GM18508 (cell line): ENCODE data around the gene WDR27.

Experiments
- ATAC-seq: cut with Tn5 transposase; IDR thresholded peaks from one replicate; pipeline ENCODE4 v1.9.1; 2021; ENCODE audit warnings: moderate number of reproducible peaks; ENCODE audit not compliant: insufficient read depth, unreplicated experiment

Gene WDR27

DNA sequence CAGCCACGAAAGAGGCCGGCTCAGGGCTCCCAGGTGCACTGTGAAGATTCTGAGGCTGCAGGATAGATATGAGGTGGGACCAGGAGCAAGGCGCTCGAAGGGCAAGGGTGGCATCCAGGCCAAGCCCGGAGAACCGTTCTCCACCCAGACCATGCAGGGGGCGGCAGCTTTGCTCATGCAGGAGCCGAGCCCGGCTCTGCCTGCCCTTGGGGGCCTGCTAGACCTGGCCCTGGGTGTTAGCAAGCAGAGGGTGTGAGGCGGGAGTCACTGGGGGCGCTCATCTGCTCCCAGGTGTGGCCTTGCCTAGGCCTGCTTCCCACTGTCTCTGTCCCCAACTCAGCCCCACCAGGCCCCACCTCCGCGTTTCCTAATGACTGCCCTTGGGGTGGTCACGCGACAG, 59.4 kb downstream of the WDR27 start:
- ATAC-seq: no peak

DNA sequence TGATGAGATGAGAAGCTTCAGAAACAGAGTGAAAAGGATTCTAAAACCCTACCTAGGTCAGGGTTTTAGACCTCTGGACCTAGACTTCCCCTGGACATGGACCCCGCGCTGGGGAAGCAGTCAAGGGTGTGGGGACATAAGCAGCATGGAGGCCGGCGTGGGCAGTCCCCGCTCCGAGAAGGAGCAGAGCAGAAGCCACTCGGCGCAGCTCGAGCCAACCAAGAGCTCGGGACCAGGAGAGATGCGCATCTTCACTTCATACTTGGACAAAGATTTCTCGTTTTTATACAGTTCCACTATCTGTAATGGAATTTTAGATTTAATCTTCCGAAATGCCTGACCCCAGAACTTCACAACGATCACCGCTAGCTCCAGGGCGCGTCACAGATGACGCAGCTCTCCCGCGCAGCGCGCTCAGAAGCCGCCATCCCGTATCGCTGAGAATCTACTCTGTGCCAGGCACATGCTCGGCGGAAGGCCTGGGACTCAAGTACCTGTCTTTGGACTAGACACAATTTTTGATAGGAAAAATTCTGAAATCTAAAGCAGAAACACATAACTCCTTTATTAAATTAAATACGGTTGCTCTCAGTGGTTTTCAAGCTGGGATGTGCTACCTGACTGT, 60.3 kb downstream of the WDR27 start:
- ATAC-seq: no peak

DNA sequence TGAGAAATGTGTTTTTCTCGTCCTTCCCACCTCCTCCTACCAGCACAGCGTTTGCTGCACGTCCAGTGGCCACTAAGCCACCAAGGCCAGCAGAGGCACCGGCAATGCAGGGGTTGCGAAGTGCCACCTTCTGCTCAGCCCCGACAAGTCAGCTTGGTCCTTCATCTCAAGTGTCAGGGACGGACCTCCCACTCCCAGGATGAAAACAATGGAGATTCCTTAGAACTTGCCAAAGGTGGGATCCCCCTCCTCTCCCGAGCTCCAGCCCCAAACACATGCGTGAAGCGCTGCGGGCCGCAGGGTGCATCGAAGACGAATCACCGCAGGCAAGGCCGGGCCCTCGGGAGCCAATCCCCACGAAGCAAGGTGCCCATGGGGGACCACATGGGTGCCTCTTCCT, 60.8 kb downstream of the WDR27 start:
- ATAC-seq: no peak

DNA sequence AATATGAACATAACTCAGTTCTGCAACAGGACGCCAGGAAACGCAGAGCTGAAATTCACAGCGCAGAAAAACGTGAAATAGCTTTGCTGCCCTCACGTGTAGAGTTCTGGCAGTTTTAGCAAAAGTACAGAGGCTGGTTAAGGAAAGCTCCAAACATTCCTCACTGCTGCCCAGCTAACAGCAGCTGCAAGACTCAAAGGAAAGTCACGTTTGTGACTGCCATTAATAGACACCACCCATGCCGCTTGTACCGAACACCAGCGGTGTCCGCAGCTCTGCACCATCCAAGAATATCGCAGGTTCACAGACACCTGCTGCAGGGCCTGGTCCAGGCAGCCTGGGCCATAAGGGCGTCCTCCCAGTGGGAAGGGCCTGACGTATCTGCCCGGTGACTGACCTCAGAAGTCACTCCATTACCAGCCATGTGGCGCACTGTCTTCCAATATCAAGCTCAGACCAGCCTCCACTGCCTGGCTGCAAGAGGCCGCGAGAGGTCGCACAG, 61.4 kb downstream of the WDR27 start:
- ATAC-seq: no peak

DNA sequence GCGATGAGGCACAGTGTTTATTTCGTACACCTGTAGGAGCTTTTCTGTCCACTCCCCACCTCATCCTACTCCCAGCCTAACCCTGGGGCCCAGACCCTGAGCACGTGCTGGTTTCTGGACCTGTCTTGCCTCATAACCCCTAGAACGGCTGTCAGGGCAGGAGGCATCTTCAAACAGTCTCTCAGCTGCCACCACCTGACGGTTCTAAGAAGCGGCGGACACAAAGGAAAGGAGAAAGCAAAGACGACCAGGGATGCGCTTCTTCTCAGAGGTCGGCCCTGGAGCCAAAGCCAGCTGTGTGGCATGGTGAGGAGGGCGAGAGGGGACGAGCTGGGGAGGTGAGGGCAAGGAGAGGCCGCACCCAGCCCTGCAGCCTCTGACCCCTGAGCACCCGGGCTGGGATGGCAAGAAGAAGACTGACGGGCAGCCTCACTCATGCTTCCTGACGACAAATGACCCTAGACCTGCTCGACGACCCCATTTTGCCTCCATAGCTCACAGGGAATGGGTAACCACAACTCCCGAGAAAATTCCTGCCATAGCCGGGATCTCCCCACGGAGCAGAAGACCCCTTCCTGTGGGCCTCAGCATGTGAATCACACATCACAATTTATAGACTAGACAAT, 62.1 kb downstream of the WDR27 start:
- ATAC-seq: no peak

DNA sequence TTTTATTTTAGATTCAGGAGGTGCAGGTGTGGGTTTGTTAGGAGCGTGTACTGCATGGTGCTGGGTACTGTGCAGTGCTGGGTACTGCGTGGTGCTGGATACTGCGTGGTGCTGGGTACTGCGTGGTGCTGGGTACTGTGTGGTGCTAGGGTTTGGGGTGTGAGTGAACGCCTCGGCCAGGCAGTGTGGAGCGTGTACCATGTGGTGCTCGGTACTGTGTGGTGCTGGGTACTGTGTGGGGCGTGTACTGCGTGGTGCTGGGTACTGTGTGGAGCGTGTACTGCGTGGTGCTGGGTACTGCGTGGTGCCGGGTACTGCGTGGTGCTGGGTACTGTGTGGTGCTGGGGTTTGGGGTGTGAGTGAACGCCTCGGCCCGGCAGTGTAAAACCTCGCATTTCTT, 62.9 kb downstream of the WDR27 start:
- no peak for ATAC-seq

DNA sequence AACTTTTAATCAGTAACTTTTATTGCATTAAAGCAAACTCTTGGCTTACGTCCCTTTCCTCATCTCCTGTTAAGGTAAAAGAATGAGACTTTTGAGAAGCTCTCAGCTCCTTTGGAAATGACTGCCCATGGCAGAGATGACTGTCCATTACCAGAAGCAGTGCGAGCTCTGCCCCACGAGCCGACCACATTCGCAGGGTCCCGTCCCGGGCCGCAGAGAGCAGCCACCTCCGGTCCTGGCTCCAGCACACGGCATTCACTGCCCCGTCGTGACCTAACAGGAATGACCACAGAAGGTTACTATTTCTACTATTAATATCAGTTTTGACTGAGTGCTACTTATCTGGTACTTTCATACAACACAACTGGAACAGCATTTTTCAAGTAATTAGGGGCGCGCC, 63.4 kb downstream of the WDR27 start:
- ATAC-seq: no peak

DNA sequence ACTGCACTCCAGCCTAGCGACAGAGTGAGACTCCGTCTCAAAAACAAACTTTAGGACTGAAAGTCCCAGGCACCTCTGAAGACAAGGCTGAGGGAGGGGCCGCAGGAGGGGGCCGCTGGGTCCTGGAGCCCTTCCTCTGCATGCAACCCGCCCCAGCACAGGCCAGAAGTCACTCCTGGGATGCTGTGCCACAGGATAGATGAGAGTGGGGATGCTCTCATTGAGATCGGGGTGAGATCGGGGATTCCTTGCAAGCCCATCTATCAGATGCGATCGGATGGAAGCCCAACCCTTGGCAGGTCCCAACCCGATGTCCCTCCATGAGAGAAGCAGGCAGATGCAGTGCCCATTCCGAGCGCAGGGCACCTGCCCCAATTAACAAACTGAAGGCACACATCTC, 66.5 kb downstream of the WDR27 start:
- no peak for ATAC-seq

DNA sequence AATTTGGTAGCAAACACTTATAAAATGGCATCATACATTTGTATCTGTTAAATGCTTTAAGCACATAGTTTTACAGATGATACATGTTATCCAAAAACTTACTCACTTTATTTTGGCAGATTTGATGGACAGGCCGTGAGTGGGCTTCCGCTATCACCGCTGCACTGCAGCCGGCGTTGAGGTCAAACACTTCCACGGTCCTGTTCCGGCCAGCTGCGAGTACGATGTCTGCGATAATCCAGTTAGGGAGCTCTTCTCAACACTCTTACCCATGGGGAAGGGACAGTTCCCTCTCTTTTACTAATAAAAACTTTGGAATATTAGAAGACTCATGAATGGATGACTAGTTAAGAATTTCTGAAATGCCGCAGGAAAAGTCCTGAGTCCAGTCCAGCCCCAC, 69.0 kb downstream of the WDR27 start:
- no peak for ATAC-seq

DNA sequence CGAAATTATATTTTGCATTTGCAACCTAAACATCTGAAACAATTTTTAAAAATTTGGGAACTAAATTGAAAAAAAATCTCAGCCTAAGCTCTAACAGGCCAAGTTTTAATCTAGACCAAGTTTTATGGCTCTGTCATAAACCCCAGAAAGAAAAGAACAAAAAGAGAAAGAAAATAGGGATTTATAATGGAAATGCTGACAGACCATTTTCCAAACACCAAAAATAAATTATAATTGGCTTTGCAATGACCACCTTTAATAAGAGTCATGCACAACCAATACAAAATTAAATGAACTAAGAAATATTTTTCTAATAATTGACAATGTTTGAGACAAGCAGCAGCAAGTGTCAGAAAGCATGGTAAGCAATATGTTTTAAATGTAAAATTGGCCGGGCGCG, 72.6 kb downstream of the WDR27 start:
- no peak for ATAC-seq

DNA sequence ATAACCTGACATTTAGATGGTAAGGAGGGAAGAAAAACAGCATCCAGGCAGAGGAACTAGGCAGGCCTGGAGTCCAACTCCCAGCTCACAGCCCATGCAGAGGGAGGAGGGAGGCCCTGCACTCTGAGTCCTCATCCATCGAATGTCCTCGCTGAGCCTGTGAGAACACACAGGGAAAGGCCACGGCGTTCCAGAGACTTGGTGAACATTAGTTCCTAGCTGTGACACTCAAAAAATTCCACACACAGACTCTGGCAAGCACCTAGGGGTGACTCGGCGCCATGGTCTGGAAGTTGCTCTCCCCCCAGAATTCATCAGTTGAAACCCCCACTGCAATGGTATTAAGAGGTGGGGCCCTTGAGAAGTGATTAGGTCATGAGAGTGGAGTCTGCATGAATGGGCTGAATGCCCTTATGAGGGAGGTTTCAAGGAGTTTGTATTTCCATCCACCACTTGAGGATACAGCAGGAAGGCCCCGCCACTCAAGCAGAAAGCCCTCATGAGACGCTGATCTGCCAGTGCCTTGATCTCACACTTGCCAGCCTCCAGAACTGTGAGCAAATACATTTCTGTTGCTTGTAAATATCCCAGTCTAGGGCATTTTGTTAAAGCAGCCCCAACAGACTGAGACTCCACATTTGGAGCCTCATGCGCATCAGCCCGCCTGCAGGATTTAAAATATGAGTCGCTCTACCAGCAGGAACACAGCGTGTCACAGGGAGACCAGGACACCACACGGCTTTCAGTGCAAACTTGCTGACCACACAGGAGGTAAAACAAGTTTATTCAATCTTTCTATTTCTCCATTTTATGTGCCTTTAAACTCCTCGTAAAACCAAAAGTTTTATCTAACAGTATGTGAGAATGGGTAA, 73.9 kb downstream of the WDR27 start:
- ATAC-seq: no peak

DNA sequence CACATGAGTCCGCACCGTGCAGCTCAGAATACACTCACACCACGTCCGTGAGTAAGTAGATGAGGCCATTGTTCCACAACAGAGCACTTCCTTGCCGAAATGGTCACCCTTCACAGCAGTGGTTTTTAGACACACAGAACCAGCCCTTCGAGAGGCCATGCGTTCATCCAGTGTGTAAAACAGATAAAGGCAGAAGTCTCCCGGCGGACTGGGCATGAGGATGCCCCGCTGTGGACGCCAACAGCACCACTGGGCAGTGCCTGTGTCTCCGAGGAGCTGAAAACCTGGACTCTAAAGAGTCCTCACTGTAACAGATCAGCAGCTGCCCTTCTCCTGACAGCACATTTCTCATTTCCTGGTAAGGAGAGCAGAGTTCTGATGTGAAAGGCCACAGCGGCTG, 75.2 kb downstream of the WDR27 start:
- ATAC-seq: no peak

DNA sequence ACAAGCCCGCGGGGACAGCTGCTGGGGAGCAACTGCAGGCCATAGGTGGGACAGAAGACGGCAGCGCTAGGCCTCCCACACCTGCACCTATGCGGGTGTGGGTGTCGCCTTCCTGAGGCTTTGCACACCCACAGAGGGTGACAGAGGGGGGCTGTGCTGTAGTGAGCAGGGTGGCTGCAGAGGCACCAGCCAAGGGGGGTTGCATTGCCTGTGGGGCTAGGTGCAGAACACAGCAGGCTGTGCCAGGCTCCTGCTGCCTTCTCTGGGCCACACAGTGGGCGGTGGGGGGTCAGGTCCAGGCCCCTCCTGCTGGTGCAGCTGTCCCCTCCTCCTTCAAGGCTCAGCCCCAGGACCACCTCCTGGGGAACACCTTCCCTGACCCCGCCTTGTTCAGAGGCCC, 75.7 kb downstream of the WDR27 start:
- ATAC-seq: no peak

DNA sequence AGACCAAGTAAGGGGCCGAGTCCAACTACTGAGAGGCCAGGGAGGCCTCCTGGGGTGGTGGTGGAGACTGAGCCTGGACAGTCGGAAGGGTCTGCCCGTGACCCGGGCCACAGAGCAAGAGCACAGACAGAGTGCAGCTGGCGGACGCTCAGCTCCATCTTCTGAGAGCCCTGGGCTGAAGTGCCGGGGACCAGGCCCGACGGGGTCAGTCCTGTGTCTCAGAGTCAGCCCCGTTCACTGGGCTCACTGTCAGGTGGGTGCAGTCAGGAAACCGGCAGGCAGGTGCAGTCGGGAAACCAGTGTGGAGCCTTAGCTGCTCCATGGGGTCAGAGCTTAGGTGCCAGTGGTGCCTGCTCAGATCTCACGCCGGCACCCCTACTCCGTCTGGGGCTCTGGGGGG, 76.5 kb downstream of the WDR27 start:
- ATAC-seq: no peak

DNA sequence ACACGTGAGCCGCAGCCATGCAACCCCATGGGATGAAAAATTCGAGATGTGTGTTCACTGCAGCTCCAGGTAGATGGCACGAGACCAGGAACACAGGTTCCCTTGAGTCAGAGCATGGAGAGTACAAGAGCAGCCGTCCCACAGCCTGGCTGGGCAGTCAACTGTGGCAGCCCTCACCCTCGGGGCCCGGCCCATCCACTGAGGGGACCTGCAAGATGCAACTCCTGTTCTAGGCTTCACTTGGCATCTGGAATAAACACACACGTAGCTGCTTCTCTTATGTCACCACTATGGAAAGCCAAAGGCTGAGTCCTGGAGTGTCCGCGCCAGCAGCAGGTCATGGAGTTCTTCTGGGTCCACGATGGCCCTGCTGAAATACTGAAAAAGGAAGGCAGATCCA, 77.0 kb downstream of the WDR27 start:
- ATAC-seq: no peak

DNA sequence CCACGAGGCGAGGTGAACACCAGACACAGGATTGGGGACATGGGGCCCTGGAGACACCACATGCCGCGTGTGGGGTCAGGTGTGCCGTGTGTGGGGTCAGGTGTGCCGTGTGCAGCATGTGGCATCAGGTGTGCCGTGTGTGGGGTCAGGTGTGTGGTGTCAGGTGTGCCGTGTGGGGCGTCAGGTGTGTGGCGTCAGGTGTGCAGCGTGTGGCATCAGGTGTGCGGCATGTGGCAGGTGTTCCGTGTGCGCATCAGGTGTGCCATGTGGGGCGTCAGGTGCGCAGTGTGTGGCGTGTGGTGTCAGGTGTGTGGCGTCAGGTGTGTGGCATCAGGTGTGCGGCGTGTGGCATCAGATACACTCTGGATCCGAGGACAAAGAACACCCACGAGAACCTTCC, 77.9 kb downstream of the WDR27 start:
- no peak for ATAC-seq

DNA sequence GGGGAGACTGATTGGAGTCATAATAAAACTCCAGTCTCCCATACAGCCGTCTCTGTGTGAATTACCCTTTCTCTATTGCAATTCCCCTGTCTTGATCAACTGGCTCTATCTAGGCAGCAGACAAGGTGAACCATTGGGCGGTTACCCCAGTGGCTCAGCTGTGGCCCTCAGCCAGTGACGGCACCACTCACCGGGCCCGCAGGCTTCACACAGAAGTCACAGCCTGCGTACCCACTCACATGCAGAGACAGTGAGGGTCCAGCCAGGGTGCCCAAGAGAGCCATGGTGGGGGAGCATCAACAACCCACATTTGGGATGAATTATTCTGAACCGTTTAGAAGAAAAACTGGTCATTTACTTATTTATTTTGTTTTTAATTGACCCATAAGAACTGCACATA, 78.5 kb downstream of the WDR27 start:
- no peak for ATAC-seq

DNA sequence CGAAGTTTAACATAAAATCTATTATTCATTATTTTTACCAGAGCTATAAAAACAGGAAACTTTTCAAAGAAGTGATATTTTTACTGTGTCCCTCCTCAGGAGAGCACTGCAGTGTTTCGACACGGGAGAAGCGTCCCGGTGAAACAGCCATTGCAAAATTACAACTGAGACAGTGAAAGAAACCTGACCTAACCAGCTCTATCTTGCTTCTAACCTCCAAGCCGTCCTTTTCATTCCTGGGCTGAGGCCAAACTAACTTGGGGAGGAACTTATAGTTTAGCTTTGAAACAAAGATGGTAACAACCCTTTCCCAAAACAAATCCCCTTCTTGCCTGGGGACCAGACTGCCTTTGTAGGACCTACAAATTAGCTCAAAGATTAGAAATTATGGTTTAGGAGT, 79.2 kb downstream of the WDR27 start:
- ATAC-seq: no peak

DNA sequence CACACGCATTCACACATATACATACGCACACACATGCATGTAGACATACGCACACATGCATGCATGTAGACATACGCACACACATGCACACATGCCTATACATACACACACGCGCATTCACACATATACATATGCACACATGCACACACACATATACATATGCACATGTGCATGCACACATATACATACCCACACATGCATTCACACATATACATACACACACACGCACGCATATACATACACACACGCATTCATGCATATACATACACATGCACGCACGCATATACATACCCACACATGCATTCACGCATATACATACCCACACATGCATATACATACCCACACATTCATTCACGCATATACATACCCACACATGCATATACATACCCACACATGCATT, 80.5 kb downstream of the WDR27 start:
- no peak for ATAC-seq

DNA sequence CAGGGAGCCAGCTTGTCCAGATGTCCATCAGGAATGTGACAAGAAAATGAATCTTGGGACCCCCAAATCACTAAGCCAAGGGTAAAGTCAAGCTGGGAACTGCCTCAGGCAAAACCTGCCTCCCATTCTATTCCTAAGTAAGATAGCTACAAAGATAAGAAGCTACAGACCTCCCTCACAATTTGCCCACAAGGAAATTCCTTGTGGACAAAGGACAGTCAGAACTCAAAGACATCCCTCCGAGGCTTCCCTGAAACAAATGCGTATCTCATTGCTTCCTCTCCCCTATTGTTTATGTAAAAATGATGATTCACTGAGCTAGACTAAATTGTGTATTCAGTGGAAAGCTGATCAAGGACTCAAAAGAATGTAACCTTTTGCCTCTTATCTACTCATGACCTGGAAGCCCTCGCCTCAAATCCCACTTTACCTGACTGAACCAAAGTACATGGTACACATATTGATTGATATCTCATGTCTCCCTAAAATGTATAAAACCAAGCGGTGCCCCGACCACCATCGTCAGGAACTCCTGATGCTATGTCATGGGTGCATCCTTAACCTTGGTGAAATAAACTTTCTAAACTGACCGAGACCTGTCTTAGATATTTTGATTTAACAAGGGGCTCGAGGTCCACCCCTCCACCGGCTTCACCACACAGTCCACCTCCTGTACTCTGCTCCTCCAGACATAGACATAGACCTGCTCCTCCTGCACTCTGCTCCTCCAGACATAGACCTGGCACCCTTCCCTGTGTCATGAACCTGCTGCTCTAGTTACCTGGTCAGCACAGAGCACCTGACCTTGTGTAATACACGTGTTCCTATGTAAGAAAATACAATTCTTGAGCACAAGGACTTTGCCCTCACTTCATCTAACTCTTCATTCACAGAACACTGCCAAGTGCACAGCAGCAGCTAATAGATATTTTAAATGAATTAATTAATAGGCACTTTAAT, 81.4 kb downstream of the WDR27 start:
- no peak for ATAC-seq
